ENCODE results near the gene KCNE2.

- no peak for TF ChIP-seq CTCF (IDR thresholded peaks at IDR 0.05; ENCODE audit: low read depth, low read length)
- TF ChIP-seq EZH2phosphoT487 (IDR thresholded peaks at IDR 0.05; ENCODE audit: low read depth) = no peak
Observed at GRCh38 chr21:34369741-34370140, 5.9 kb downstream of the KCNE2 start.

All from OCI-LY3 (cell line).